Myometrial cell (primary cell): ENCODE measurements around the gene CFAP43. TPM values are rescaled to one million over a fixed set of nuclear protein-coding genes. Genes with fewer than 3 reads are reported as not detected.

Experiments
- total RNA-seq: library from RNA; depleted of rRNA; stranded (reverse); fragments of >200 nt; gene quantifications from 2 replicates; pipeline ENCODE4 v1.2.3, GENCODE V29; 2015

Gene CFAP43, protein sequence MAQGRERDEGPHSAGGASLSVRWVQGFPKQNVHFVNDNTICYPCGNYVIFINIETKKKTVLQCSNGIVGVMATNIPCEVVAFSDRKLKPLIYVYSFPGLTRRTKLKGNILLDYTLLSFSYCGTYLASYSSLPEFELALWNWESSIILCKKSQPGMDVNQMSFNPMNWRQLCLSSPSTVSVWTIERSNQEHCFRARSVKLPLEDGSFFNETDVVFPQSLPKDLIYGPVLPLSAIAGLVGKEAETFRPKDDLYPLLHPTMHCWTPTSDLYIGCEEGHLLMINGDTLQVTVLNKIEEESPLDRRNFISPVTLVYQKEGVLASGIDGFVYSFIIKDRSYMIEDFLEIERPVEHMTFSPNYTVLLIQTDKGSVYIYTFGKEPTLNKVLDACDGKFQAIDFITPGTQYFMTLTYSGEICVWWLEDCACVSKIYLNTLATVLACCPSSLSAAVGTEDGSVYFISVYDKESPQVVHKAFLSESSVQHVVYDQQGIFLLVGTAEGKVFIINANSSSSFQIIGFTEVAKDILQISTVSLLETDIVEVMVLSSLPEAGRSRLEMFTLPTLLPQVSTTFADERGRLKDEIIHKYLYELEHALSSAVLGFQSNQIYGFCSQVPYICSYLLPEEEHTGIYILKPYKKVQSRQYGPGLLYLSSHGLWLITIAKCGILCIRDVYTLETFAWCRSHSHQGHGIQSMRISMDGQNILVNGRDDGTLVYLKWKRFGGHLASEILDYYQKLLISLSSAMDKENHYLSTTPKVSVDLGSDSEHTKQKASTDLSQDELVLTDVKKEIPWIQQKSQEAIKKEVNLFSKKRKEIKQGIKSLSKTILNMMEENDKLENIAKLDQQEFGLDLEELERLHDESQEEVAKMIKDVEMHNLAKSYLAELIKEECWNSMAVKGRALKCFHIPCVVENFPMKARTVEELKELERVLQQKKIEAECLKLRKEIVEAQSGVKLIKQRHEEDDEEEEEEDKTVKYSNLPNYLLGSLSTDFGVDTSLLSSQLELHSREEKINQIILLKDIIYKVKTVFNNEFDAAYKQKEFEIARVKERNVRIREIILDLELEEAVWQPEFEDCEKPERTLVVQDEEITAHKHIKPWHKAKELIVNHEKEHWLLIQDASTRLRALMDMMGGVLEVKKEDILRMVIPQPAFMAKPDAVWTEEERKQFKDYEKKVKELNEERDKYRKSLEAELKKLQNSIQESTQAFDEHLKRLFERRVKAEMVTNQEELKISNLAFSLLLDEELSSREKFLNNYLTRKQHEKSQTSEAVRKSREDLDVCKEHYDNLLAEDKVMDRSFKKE (N-terminal part only)
- under 0.01 TPM in 1 of 2 replicates, not detected in the other for total RNA-seq

DNA sequence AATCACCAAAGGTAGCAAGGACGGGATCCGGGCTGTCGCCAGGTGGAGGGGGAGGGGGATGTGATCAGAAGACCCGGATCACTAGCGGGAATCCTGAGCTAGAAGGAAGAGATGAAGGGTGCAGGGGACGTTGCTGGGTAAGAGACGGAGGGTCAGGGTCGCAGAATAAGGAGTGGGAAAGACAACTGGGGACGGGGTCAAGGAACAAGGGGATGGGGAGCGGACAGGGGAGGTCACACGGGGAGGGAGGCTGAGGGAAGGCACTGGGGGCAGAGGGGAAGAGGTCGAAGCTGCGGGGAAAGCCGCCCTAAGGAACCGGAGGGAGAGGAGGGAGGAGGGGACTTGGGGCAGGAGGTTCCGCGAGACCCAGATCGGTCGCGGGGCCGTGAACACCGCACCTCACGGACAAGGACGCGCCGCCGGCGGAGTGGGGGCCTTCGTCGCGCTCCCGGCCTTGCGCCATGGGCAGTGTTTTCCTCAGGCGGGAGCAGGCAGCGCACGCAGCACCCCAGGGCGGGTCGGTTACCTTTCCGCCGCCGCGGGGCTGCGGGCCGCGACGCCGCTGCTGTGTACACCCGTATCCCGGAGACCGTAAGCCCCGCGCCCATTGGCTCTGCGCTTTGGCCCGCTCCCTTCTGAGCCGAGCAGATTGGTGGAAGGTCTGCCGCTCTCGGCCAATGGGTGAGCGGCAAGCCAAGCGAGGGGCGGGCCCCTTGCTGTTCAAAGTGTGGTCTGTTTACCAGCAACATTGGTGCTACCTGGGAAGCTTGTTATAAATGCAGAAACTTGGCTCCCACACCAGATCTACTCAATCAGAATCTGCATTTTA is at the start of gene CFAP43:
Gene CFAP43 (minus strand): TSS at position 581 of the 829 bp plus-strand sequence. CDS start 118 bp downstream, at position 463.

DNA sequence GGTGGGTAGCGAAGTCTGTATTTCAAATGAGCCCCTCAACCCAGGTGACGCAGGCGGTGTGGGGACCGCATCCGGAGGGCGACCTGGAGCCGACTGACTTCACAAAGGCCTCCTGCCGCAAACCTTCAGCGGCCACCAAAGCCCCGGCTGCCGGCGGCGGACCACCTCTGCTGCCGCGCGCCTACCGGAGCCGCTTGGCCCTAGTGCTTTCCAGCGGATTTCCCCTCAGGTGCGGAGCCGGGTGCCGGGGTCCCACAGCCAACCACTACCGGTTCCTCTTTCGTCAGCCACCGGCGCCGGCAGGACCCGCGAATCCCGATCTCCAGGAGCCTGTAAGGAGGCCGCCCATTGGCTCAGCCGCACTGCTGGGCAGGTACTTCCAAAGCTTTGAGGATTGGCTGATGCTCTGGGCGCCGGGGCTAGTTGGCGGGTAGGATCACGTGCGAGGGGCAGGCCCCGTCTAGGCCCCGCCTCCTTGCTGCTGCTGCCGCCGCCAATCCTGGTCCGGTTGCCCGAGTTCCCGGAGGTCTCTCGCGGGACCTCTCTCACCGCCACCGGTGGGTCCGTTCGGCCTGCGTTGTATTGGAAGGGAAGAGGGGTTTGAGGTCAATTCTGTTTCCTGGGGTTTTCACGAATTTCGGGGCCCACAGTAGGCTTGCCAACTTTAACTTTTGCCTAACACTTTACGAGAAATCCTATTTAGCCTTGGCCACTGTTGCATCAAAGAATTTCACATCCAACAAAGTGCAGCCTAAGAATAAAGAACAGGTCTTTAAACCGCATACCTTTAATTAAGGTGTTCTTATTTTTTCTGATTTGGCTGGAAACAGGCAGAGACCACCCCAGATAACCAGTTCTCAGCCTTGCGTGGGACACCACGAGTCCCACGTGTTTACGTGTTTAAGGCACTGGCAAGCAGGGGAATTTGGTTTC is 36.8 kb upstream of the CFAP43 start, which contains the start of gene GSTO2:
Gene GSTO2 (plus strand): TSS at position 472 of the 933 bp plus-strand sequence. CDS start 5,732 bp downstream, outside the sequence.

DNA sequence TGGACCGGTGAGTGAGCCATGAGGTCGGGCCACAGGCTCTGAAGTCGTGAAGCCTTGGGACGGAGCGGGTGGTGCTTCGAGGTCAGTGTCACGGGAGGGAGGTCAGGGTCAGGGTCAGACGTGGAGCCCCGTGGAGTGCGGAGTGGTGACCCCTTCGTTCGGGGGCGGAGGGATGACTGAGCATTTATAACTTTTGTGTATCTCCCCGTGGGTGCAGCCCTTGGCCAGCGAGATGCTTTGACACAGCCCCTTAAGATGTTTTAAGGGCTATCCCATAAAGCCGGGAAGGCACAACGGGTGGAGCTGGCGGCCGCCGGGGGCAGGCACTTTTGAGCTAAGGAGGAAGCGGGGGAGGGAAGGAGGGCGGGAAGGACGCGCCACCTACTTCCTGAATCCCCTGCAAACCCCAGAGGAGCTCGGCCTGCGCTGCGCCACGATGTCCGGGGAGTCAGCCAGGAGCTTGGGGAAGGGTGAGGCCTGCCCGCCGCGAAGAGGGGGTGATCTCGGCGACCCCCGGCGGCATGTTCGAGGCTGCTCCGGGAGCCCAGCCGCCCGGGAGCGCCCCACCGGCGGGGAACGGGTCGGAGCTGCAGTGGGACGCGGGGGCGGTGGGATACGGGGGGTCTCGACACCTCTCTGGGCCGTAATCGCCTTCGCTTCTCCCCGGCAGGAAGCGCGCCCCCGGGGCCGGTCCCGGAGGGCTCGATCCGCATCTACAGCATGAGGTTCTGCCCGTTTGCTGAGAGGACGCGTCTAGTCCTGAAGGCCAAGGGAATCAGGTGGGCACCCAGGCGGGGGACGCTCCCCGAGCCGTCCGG is 22.5 kb upstream of the CFAP43 start, which contains the start of gene GSTO1:
Gene GSTO1 (plus strand): TSS at position 400 of the 818 bp plus-strand sequence. CDS start 37 bp downstream, at position 437.

DNA sequence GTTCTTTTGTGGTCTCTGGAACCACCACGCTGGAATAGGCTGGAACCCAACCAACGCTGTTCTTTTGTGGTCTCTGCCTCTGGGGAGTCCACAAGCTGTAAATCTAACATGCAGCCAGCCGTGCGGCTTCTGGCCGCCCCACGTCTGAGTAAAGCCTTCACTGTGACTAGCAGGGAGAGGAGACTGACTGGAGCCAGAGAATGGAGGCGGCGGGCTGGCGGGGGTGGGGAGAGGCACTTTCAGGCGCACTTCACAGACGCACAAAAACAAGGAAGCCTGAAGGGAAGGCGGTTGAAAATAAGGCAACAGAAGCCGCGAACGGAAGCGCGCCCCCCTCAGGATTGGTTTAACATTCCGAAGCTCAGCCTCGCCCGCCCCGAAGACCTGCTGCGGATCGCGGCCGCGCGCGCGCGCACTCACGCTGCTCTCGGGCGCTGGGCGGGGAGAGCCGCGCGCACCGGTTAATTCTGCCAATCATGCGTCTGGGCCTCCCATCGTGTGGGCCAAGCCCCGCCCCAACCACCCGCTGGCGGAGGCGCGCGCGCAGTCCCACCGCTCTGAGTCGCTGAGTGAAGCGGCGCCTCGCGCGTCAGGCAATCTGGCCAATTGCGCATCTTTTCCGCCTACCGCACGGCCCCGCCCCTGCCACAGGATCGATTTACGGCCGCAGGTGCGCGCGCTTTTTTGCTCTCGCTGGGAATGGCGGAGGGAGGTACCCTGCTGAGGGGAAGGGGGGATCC is 110.5 kb downstream of the CFAP43 start, which contains the start of gene SFR1:
Gene SFR1 (plus strand): TSS at position 687 of the 740 bp plus-strand sequence. CDS start 13 bp downstream, at position 700.

DNA sequence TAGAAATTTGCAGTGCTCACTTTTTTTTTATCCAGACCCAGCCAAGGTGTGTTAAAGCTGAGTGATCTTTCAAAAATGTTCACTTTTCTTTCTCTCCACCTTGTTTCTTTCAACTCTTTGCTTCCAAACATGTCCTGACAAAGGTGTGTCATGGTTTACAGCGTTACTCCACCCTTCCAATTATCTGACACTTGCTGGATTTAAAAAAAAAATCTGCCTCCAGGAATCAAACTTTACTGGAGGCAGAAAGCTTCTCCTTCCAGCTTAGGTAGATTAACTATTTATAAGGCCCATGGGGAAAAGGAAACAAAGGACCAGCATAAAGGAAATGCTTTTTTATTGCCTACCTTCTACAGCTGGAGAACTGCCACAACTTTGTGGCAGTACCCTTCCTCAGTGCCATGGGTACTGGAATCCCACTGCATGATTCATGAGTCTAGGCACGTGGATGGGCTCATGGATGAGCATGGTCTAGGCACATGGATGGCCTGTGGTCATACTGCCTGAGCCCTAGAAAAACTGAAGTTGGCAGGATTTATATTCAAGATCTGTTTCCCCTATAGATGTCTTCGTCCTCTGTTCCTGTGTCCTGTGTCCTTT is 146.3 kb downstream of the CFAP43 start, which contains the start of gene COL17A1:
Gene COL17A1 (minus strand): TSS at position 80 of the 600 bp plus-strand sequence. CDS start 5,207 bp downstream, outside the sequence.

Other genes with a start within 250 kb of the CFAP43 start
- gene COL17A1, start 146.5 kb downstream of the CFAP43 start, total RNA-seq, result not detected in 2 replicates
- 11.0 and 12.1 TPM in 2 replicates for gene SFR1, start 110.2 kb downstream of the CFAP43 start, total RNA-seq
- gene GSTO1, start 22.5 kb upstream of the CFAP43 start, total RNA-seq, result 398 and 454 TPM in 2 replicates
- 7.1 and 11.2 TPM in 2 replicates for gene GSTO2, start 36.8 kb upstream of the CFAP43 start, total RNA-seq
- gene ITPRIP, start 106.1 kb upstream of the CFAP43 start, total RNA-seq, result 14.2 and 23.4 TPM in 2 replicates
- gene CFAP58, start 121.5 kb upstream of the CFAP43 start, total RNA-seq, result 0.35 TPM in 1 of 2 replicates, not detected in the other